Keratinocyte (primary cell): ENCODE measurements around the gene CLOCK. TPM values are rescaled to one million over a fixed set of nuclear protein-coding genes. Genes with fewer than 3 reads are reported as not detected.

Experiments used
- DNase-seq: peaks from one replicate; pipeline ENCODE4 v3.0.0-alpha.2; 2011; ENCODE audit warnings: low read depth, missing footprints, low spot score
- FAIRE-seq: peaks from 2 replicates; lab custom pipeline; 2011; peaks lifted over from hg19 to GRCh38; lab: Jason Lieb, UNC
- H2AFZ ChIP-seq: 2 replicates; pipeline ENCODE4 v1.6.0; 2012; ENCODE audit warnings: low read length, control low read depth, inconsistent platforms; ENCODE audit not compliant: control insufficient read depth
- H3K27ac ChIP-seq: 2 replicates; pipeline ENCODE4 v1.5.1; 2011; ENCODE audit warnings: low read length; ENCODE audit not compliant: control insufficient read depth, insufficient read depth
- H3K27me3 ChIP-seq: 3 replicates; pipeline ENCODE4 v1.6.0; 2011; ENCODE audit warnings: low read length; ENCODE audit not compliant: control insufficient read depth, insufficient read depth; ENCODE audit errors: extremely low read depth
- H3K36me3 ChIP-seq, 2 experiments: 2 replicates in 1 of 2; 3 replicates in 1 of 2; pipeline ENCODE4 v1.5.1; 2011; ENCODE audit warnings: low read length in 2 of 2, mild to moderate bottlenecking in 1 of 2; ENCODE audit not compliant: control insufficient read depth in 2 of 2, insufficient read depth in 2 of 2; ENCODE audit errors: extremely low read depth in 1 of 2
- H3K4me1 ChIP-seq: 3 replicates; pipeline ENCODE4 v1.5.1; 2011; ENCODE audit warnings: low read length; ENCODE audit not compliant: control insufficient read depth, insufficient read depth; ENCODE audit errors: extremely low read depth
- H3K4me2 ChIP-seq: 3 replicates; pipeline ENCODE4 v1.6.0; 2011; ENCODE audit warnings: low read depth, low read length; ENCODE audit not compliant: control insufficient read depth, insufficient read depth; ENCODE audit errors: extremely low read depth
- H3K4me3 ChIP-seq, 3 experiments: fragments of 200-600 bp in 1 of 3; sonication (generic) in 1 of 3; 2 replicates in 2 of 3; 3 replicates in 1 of 3; pipeline ENCODE4 v1.5.1; 2011 to 2016; ENCODE audit warnings: low read length in 3 of 3, mild to moderate bottlenecking in 3 of 3, control low read depth in 2 of 3, inconsistent platforms in 1 of 3, low read depth in 1 of 3, mixed read lengths in 1 of 3, mixed run types in 1 of 3, moderate library complexity in 1 of 3; ENCODE audit not compliant: control insufficient read depth in 2 of 3, insufficient read depth in 2 of 3; ENCODE audit errors: extremely low read depth in 1 of 3
- H3K79me2 ChIP-seq: 2 replicates; pipeline ENCODE4 v1.6.0; 2012; ENCODE audit warnings: low read length; ENCODE audit not compliant: control insufficient read depth, insufficient read depth
- H3K9ac ChIP-seq: 3 replicates; pipeline ENCODE4 v1.6.0; 2011; ENCODE audit warnings: low read length; ENCODE audit not compliant: control insufficient read depth, insufficient read depth; ENCODE audit errors: extremely low read depth
- H3K9me1 ChIP-seq: 3 replicates; pipeline ENCODE4 v1.6.0; 2011; ENCODE audit warnings: low read length; ENCODE audit not compliant: control insufficient read depth, insufficient read depth; ENCODE audit errors: extremely low read depth
- H3K9me3 ChIP-seq: 2 replicates; pipeline ENCODE4 v1.5.1; 2012; ENCODE audit warnings: low read depth, low read length; ENCODE audit not compliant: control insufficient read depth
- H4K20me1 ChIP-seq: 3 replicates; pipeline ENCODE4 v1.6.0; 2011; ENCODE audit warnings: low read length; ENCODE audit not compliant: control insufficient read depth, insufficient read depth; ENCODE audit errors: extremely low read depth
- EZH2 ChIP-seq: IDR thresholded peaks from one replicate; pipeline ENCODE4 v1.6.1; 2012; ENCODE audit warnings: inconsistent platforms, mild to moderate bottlenecking, low read length, moderate library complexity
- dilution Hi-C: fragments of 300-500 bp; cut with MboI; formaldehyde crosslinking; loops from one replicate; pipeline ENCODE4 v1.7.0; 2020; ENCODE audit warnings: low sequenced_read_pairs; ENCODE audit not compliant: extremely low pct_ligation_motif_present
- polyA plus RNA-seq, 5 experiments: library from polyadenylated mRNA; depleted of rRNA in 3 of 5; stranded (reverse) in 3 of 5; stranded (forward) in 1 of 5; unstranded in 1 of 5; fragments of >200 nt; gene quantifications; 1 replicate in 1 of 5; 2 replicates in 3 of 5; 3 replicates in 1 of 5; pipeline versions ENCODE4 v1.2.1 to v1.2.3, GENCODE V29; 2011 to 2012; ENCODE audit warnings: missing spikeins in 2 of 5, low read depth in 1 of 5, low replicate concordance in 1 of 5
- TF ChIP-seq, protein P1 (sequence below), 3 experiments: IDR thresholded peaks in 1 of 3; conservative IDR thresholded peaks in 1 of 3; optimal IDR thresholded peaks in 1 of 3; 2 replicates in 2 of 3; 3 replicates in 1 of 3; pipeline versions ENCODE3 to v1.5.1; 2011; ENCODE audit warnings: low read length in 3 of 3, mild to moderate bottlenecking in 3 of 3, moderate library complexity in 2 of 3, control low read depth in 1 of 3, inconsistent platforms in 1 of 3; ENCODE audit not compliant: insufficient read depth in 2 of 3; ENCODE audit errors: extremely low read depth in 1 of 3

CLOCK gene
- polyA plus RNA-seq, 1 donor (not counting 4 experiments of a cell fraction or from before 2014, with no cell fraction given), result 27.1 TPM

DNA sequence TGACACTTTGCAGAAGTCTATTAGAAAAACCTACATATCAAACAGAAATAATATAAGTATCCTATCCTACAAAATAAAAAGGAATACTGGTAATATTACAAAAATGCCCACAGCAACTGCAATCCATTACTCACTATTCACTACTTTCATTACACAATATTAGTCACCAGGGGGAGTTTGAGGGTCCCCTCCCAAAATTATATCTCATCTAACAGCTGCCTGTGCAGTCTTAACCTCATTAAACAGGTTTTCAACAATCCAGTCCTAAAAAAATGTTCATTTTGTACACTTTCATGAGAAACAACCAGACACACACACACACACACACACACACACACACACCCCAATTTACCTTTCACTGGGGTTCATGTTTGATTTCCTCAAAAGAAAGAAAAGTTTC lies 2.9 kb downstream of the CLOCK start:
- Histone ChIP-seq H3K4me1 (peaks cover 30% of the 10 kb centered on the region), H3K9me3 (no peaks in the 10 kb centered on the region), H2AFZ (no peak overlapping the region), H4K20me1 (no peaks in the 10 kb centered on the region), H3K36me3 (peaks cover 2 to 5% of the 10 kb centered on the region in 2 experiments), H3K4me3 (peak overlapping the region in 2 of 3 experiments; percentile 91 to 93), H3K4me2 (peak overlapping the region; percentile 84), H3K27me3 (no peaks in the 10 kb centered on the region), H3K9me1 (no peaks in the 10 kb centered on the region), H3K9ac (peak overlapping the region; percentile 93), H3K79me2 (peaks cover 67% of the 10 kb centered on the region), H3K27ac (peak overlapping the region; percentile 93)
- peak; percentile 43 for FAIRE-seq
- TF ChIP-seq EZH2, result no peak
- dilution Hi-C loops, result no loop called here
- no peak for DNase-seq

DNA sequence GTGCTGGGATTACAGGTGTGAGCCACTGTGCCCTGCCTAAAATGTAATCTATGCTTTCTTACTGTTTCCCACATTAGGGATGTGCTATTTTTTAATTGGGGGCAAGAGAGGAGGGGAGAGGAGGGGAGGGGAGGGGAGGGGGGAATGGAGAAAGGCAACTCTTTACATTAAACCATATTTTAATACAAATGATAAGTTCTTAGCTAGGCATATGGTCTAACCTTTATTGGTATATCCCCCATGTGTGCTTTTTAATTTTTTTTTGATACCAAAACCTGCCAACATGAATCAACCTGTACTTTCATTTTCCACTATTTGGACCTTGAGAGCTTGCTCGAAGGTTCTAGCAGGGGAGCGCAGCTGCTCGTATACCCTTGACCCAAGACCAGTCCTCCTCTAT lies 6.4 kb downstream of the CLOCK start:
- peaks cover 2 to 5% of the 10 kb centered on the region in 2 experiments for H3K36me3 ChIP-seq
- FAIRE-seq (no peak), DNase-seq (no peak)
- H3K4me2 ChIP-seq, result no peak overlapping the region
- dilution Hi-C loops, result no loop called here
- no peaks in the 10 kb centered on the region for H4K20me1 ChIP-seq
- no peak overlapping the region for H3K4me3 ChIP-seq
- peaks cover 15% of the 10 kb centered on the region for H3K4me1 ChIP-seq
- H3K27ac ChIP-seq, result no peak overlapping the region
- H3K9ac ChIP-seq, result no peak overlapping the region
- H3K9me1 ChIP-seq, result no peaks in the 10 kb centered on the region
- no peak overlapping the region for H2AFZ ChIP-seq
- TF ChIP-seq EZH2, result no peak
- TF ChIP-seq, protein P1, sequence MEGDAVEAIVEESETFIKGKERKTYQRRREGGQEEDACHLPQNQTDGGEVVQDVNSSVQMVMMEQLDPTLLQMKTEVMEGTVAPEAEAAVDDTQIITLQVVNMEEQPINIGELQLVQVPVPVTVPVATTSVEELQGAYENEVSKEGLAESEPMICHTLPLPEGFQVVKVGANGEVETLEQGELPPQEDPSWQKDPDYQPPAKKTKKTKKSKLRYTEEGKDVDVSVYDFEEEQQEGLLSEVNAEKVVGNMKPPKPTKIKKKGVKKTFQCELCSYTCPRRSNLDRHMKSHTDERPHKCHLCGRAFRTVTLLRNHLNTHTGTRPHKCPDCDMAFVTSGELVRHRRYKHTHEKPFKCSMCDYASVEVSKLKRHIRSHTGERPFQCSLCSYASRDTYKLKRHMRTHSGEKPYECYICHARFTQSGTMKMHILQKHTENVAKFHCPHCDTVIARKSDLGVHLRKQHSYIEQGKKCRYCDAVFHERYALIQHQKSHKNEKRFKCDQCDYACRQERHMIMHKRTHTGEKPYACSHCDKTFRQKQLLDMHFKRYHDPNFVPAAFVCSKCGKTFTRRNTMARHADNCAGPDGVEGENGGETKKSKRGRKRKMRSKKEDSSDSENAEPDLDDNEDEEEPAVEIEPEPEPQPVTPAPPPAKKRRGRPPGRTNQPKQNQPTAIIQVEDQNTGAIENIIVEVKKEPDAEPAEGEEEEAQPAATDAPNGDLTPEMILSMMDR (optimal IDR thresholded peaks at IDR 0.05 in 1 of 3, IDR thresholded peaks at IDR 0.05 in 1 of 3, conservative IDR thresholded peaks at IDR 0.05 in 1 of 3; ENCODE audit: extremely low read depth in 1 of 3, insufficient read depth in 2 of 3, low read length in 3 of 3), result no peak
- no peaks in the 10 kb centered on the region for H3K27me3 ChIP-seq
- H3K79me2 ChIP-seq, result peaks cover 93% of the 10 kb centered on the region
- H3K9me3 ChIP-seq, result no peaks in the 10 kb centered on the region

DNA sequence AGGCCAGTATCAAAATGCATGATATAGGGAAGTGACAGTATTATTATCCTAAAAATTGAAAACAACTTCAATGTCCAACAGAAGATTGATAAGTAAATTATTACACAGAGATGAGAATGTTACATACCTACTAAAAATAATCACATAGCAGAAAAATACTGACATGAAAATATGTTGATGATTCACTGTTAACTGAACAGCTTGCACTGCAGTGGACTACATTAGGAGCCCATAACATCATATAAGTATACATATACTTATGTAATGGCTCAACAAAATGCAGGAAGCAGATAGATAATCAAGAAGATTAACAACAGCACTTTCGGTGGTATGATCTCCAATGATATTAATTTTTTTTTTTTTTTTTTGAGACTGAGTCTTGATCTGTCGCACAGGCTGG lies 7.1 kb downstream of the CLOCK start:
- Histone ChIP-seq H3K27me3 (no peaks in the 10 kb centered on the region), H3K4me1 (peaks cover 15% of the 10 kb centered on the region), H2AFZ (no peak overlapping the region), H3K4me2 (no peak overlapping the region), H3K27ac (no peak overlapping the region), H3K4me3 (no peak overlapping the region), H3K79me2 (peaks cover 92% of the 10 kb centered on the region), H3K9me3 (no peaks in the 10 kb centered on the region), H3K36me3 (peaks cover 2 to 5% of the 10 kb centered on the region in 2 experiments), H3K9me1 (no peaks in the 10 kb centered on the region), H4K20me1 (no peaks in the 10 kb centered on the region), H3K9ac (no peak overlapping the region)
- TF ChIP-seq, protein P1 (optimal IDR thresholded peaks at IDR 0.05 in 1 of 3, IDR thresholded peaks at IDR 0.05 in 1 of 3, conservative IDR thresholded peaks at IDR 0.05 in 1 of 3; ENCODE audit: extremely low read depth in 1 of 3, insufficient read depth in 2 of 3, low read length in 3 of 3), result no peak
- TF ChIP-seq EZH2, result no peak
- no peak for DNase-seq
- dilution Hi-C loops, result no loop called here
- no peak for FAIRE-seq
